ENCODE measurements around the gene ZDHHC3. TPM values are rescaled to one million over a fixed set of nuclear protein-coding genes. Genes with fewer than 3 reads are reported as not detected.
"Not testable (repeated sequence)": the region's sequence is repeated elsewhere in the genome, so short reads cannot be mapped to it uniquely, and the experiment has no call there.

ZDHHC3 gene
- polyA plus RNA-seq, 4 donors: 81.7 to 97.9 (median 84.8) TPM

- DNase-seq (ENCODE audit: low read depth in 4 of 4, low spot score in 3 of 4): no peak
Measured at GRCh38 chr3:44966795-44967278, 9.1 kb downstream of the ZDHHC3 start.

GRCh38 chr3:44965165-44965564 is 10.8 kb downstream of the ZDHHC3 start:
- DNase-seq (ENCODE audit: low read depth in 4 of 4, low spot score in 3 of 4): no peak

DNA sequence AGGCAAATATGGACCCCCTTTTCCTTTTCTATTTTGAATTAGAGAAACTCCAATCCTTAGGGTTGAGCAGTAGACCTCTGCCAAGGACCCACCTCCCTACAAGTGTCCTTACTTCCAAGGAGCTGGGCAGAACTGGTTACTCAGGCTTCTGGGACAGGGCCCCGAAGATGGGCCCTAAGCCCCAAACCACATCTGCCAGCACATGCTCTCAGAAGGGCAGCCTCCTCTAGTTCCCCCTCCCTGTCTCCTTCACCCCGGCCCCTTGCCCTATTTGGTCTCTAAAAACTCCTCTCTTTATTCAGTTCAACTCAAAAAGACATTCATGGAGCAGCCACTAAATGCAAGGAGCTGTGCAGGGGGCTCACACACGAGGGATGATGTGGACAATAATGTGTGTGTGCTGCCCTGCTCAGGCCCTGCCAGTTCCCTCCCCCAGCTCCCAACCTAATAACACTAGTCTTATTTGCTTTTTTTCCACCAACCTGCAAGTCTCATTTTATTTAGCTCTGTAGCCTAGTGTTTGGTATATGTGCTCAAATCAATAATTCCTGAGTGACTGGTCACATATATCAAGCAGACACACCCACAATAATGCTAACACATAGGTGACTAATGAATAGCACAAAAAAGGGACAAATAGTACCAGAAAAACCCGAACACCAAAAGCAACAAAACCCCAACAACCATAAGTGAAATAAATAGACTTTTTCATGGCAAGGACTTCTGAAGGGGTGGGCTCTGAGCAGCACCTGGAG is 12.2 kb downstream of the ZDHHC3 start:
- DNase-seq (ENCODE audit: low read depth in 4 of 4, low spot score in 3 of 4): no peak

- DNase-seq (ENCODE audit: low read depth in 4 of 4, low spot score in 3 of 4): no peak
Measured at GRCh38 chr3:44962621-44963393, 13.2 kb downstream of the ZDHHC3 start.

GRCh38 chr3:44961888-44962287 is 14.1 kb downstream of the ZDHHC3 start:
- no peak for DNase-seq (ENCODE audit: low read depth in 4 of 4, low spot score in 3 of 4)

DNA sequence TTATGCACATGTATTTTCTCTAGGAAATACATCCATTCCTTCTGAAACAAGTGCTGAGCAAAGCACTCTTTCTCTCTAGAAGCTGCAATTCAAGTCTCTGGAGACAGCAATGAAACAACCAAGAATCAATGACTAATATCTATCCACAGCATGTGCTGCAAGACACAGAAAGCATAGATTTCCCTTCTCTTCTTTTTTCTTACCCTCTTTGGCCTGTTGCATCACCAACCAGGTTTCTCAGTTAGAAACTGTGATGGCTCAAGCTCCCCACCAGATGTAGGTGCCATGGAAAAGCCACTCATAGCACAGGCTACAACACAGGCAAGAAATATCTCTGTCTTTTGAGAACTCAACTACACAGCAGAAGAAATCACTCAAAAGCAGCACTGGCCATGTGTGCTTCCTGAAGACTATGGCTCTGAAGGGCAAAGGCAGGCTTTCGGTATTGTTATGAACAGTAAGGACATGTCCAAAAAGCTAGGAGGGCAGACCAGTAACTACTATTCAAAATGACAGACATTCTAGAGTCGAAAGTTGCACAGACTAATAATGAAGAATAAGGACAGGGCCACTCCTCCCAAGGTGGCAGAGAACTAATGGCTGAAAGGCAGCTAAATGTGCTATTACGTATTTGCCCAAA is 15.5 kb downstream of the ZDHHC3 start:
- no peak for DNase-seq (ENCODE audit: low read depth in 4 of 4, low spot score in 3 of 4)

DNA sequence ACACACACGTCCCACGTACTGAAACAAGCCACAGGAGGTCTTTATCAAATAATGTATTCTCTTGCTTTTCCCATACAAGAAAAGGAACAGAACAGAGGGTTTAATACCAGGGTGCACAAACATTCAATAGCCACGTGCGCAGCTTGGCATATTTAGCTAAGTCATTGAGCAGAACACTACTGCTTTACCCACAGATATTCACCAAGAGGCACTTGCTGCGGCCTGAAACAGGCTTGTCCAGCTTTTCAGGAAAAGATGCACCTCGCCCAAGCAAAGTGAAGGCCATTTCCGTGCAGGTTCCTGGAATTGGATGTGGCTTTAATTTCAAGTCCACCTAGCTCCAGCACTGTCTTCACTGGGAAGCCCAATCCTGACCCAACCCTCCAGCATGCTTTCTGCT is 17.6 kb downstream of the ZDHHC3 start:
- DNase-seq (ENCODE audit: low read depth in 4 of 4, low spot score in 3 of 4): no peak

DNA sequence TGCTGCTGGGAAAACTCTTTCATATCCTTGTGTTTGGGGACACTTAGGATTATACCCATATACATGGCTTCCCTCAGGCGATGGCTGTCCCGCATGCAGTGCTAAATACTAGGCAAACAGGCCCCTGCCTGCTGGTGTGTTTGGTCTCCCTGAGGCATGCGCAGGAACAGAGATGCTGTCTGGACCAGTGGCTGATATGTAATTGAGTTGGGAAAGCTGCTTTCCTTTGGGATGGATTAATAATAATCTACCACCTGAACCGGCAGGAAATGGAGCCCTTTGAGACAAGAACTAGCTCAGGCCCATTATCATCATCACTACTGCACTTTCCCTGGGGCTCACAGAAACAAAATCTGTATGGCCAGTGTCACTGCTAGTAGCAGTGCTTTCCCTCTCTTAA is 18.0 kb downstream of the ZDHHC3 start:
- no peak for DNase-seq (ENCODE audit: low read depth in 4 of 4, low spot score in 3 of 4)

DNA sequence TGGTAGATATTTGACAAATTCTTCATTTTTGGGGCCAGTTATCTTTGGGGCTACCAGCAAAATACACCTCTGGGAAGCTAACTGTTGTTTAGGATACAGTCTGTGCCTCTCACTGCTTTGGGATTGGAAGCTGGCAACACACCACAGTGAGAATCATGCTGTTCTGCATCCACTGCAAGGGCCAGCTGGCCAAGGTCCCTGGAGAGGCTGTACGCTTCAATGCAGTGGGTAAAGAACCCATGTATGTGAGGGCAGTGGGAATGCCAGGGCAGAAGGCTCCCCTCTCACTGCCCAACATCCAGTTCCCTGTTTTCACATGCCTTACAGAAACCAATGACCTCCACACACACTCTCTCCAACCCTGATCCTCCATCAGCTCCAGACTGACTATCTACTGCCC is 20.1 kb downstream of the ZDHHC3 start:
- DNase-seq (ENCODE audit: low read depth in 4 of 4, low spot score in 3 of 4): no peak

- DNase-seq (ENCODE audit: low read depth in 4 of 4, low spot score in 3 of 4): no peak
Measured at GRCh38 chr3:44954962-44955361, 21.0 kb downstream of the ZDHHC3 start.

DNA sequence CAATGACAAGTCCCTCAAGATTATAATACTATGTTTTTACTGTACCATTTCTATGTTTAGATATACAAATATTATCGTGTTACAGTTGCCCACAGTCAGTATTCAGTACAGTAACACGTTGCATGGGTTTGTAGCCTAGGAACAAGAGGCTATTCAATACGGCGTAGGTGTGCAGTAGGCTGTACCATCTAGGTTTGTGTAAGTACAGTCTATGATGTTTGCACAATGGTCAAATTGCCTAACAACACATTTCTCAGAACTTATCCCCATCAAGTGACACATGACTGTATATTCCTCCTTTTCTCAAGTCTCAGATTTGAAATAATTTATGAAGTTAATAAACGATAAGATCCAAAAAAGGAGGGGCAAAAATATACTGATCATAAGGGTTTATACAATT is 21.7 kb downstream of the ZDHHC3 start:
- no peak for DNase-seq (ENCODE audit: low read depth in 4 of 4, low spot score in 3 of 4)

DNA sequence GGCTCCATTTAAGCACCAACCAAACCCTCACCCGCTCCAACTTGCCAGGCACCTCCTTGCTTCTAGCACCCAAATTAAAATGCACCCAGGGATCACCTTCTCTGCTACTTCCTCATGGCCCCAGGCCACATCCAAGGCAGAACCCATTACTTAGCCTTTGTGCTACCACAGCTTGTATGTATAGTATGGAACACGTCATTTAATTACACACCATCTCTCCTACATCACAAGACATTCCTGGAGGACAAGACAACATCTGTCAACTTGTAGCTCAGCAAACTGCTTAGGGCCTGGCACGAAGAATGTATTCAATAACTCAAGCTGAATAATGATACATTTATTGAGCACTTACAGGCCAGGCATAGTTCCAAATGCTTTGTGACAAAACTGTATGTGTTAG is 23.3 kb downstream of the ZDHHC3 start:
- no peak for DNase-seq (ENCODE audit: low read depth in 4 of 4, low spot score in 3 of 4)

GRCh38 chr3:44950275-44950734 is 25.7 kb downstream of the ZDHHC3 start:
- no peak for DNase-seq (ENCODE audit: low read depth in 4 of 4, low spot score in 3 of 4)

DNA sequence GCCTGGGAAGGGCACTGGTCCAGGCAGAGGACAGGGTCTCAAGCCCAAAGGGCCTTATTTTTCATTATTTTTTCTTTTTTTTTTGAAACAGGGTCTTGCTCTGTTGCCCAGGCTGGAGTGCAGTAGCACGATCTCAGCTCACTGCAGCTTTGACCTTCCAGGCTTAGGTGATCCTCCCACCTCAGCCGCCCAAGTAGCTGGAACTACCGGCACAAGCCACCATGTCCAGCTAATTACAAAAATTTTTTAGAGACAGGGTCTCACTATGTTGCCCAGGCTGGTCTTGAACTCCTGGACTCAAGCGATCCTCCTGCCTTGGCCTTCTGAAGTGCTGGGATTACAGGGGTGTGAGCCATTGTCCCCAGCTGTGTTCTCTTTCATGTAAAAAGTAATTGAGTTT is 26.2 kb downstream of the ZDHHC3 start:
- not testable (repeated sequence) for DNase-seq (ENCODE audit: low read depth in 4 of 4, low spot score in 3 of 4)

DNA sequence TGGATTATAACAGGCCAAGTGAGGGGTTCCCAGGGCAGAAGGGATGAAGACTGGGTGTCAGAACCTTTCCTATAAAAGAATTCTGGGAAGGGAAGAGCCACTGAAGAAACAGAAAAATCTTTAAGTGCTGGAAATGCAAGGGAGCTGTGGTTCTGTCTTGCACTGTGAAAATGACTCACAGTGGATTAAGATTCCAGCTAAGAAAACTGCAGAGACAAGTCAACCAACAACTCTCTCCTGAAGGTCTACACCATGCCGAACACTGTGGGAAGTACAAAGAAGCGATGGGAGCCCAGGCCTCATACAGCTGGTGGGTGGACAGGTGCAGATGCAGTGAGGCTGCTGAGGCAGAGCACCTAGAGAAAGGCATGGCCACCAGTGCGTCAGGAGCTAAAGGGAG is 27.7 kb downstream of the ZDHHC3 start:
- DNase-seq (ENCODE audit: low read depth in 4 of 4, low spot score in 3 of 4): no peak

DNA sequence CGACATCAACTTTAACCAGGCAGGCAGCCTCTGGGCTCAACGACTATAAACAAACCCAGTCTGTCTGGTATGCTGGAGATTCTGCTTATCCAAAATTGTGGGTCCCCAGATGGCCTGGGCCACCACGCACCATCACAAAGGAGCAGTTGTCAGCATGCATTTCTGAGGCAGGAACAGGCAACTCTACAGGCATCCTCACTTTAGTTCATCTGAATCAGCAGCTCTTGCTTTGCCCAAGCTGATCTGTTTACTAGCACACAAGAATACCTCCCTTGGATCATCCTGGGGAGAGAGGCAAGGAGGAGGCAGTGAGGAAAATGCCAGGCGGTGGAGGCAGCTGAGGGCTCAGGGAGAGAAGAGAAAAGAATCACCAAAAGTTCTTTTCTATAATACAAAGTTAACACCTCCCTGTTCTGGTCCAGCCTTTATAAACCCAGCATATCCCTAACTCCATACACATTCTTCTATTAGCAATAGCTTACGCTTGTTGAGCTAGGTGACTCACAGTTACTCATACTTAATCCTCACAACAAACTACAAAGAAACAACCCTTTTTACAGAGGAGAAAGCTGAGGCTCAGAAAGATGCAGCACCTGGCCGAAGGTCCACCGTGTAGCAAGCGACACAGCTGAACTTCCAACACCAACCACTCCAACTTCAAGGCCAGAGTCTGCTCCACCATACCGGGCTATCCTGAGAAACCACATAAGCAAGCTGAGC is 33.6 kb downstream of the ZDHHC3 start:
- DNase-seq (ENCODE audit: low read depth in 4 of 4, low spot score in 3 of 4): no peak

DNA sequence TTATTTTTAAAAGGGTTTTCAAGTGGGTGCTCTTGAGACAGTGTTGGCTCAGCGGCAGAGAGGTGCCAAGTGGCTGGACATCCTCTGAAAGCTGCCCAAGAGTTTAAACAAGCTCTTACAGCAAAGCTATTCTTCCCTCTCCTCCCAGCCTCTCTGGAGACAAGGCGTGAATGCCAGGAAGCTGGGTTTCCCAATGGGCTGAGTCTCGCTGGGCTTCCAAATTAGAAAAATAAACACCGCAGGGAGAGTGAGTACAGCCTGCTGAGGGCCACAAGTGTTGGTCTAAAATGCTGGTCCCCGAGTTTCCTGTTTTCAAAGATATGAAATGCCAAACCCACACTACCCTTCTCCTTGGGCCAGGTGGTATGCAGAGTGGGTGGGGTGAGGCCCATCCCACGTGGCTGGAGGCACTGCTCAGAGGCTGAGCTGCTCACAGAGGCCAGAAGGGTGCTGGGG is 36.4 kb downstream of the ZDHHC3 start:
- no peak for DNase-seq (ENCODE audit: low read depth in 4 of 4, low spot score in 3 of 4)

- no peak for DNase-seq (ENCODE audit: low read depth in 4 of 4, low spot score in 3 of 4)
Measured at GRCh38 chr3:44932986-44933944, 42.7 kb downstream of the ZDHHC3 start.

DNA sequence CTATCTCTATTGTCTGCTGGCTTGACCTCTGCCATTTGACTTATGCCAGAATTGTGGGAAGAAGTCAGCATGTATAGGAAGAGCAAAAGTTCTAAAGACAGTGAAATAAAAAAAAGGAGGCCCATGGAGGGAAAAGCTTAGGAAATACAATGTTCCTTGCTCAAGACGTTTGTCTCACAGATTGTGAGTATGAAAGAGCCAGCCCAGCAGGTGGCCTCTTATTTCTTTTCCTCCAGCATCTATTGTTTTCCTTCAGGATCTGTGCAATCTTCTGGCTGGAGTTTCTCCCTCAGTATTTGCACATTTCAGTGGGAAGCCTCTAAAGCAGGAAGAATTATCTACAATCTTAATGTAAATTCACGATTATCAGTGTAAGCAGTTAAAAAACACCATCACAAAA is 43.7 kb downstream of the ZDHHC3 start:
- no peak for DNase-seq (ENCODE audit: low read depth in 4 of 4, low spot score in 3 of 4)

- no peak for DNase-seq (ENCODE audit: low read depth in 4 of 4, low spot score in 3 of 4)
Measured at GRCh38 chr3:44931791-44932190, 44.2 kb downstream of the ZDHHC3 start.

Data from left renal pelvis (tissue), 4 donors.